AG09319 (cell line): ENCODE data around the gene HRC.
"Not testable (repeated sequence)": the region's sequence is repeated elsewhere in the genome, so short reads cannot be mapped to it uniquely, and the experiment has no call there.

ENCODE experiments used
- DNase-seq: peaks from one replicate; pipeline ENCODE4 v3.0.0-alpha.2; 2010; ENCODE audit warnings: low read depth; ENCODE audit errors: extremely low read depth
- CTCF ChIP-seq: IDR thresholded peaks from 2 replicates; pipeline ENCODE4 v1.5.1; 2011; ENCODE audit warnings: low read depth, mild to moderate bottlenecking, inconsistent platforms, low read length, moderate library complexity

The HRC gene

GRCh38 chr19:49190781-49191180 is 35.6 kb upstream of the HRC start:
- no peak for TF ChIP-seq CTCF
- no peak for DNase-seq

- TF ChIP-seq CTCF = no peak
- DNase-seq = no peak
These were observed 34.1 kb upstream of the HRC start for GRCh38 chr19:49189259-49189658.

GRCh38 chr19:49188626-49189200 is 33.5 kb upstream of the HRC start:
- no peak for TF ChIP-seq CTCF
- DNase-seq = no peak

- no peak for TF ChIP-seq CTCF
- no peak for DNase-seq
These were observed 30.9 kb upstream of the HRC start for GRCh38 chr19:49186108-49186507.

- no peak for TF ChIP-seq CTCF
- DNase-seq = no peak
These were observed 27.7 kb upstream of the HRC start for GRCh38 chr19:49182848-49183375.

GRCh38 chr19:49182010-49182847 is 27.0 kb upstream of the HRC start:
- not testable (repeated sequence) for DNase-seq

- DNase-seq = no peak
- no peak for TF ChIP-seq CTCF
These were observed 25.5 kb upstream of the HRC start for GRCh38 chr19:49180659-49181058.

- no peak for DNase-seq
- TF ChIP-seq CTCF = no peak
These were observed 18.0 kb upstream of the HRC start for GRCh38 chr19:49173198-49173597.
